OCI-LY3 (cell line): ENCODE measurements around the gene UBE2G2.

Experiments
- H2AFZ ChIP-seq: fragments of 200-600, 300-600 bp; shearing (Covaris generic); 2 replicates; pipeline ENCODE4 v1.6.0; 2014; ENCODE audit warnings: antibody characterized with exemption, low read depth, low read length
- H3K27ac ChIP-seq: fragments of 200-600, 300-600 bp; sonication (generic); 2 replicates; pipeline ENCODE4 v1.5.1; 2014; ENCODE audit warnings: mild to moderate bottlenecking, low read length, moderate library complexity, mixed read lengths
- H3K27me3 ChIP-seq: fragments of 200-600, 300-600 bp; sonication (generic); 2 replicates; pipeline ENCODE4 v1.6.1; 2014; ENCODE audit warnings: low read depth, low read length, mixed read lengths
- H3K36me3 ChIP-seq: fragments of 200-600, 300-600 bp; sonication (generic); replicated peaks from 2 replicates; pipeline ENCODE3; 2014; ENCODE audit warnings: low read depth, low read length, mixed read lengths
- H3K4me1 ChIP-seq: fragments of 300-600, 200-600 bp; sonication (generic); 2 replicates; pipeline ENCODE4 v1.6.1; 2014; ENCODE audit warnings: low read length, mixed read lengths
- H3K4me2 ChIP-seq: fragments of 200-600, 300-600 bp; sonication (generic); 2 replicates; pipeline ENCODE4 v1.6.1; 2014; ENCODE audit warnings: low read length, mixed read lengths
- H3K4me3 ChIP-seq: fragments of 300-600, 200-600 bp; sonication (generic); 2 replicates; pipeline ENCODE4 v1.5.1; 2014; ENCODE audit warnings: antibody characterized with exemption, mild to moderate bottlenecking, low read length, moderate library complexity
- H3K79me2 ChIP-seq: fragments of 300-600, 200-600 bp; shearing (Covaris generic); 2 replicates; pipeline ENCODE4 v1.6.1; 2014; ENCODE audit warnings: mild to moderate bottlenecking, low read length, mixed read lengths
- H3K9ac ChIP-seq: fragments of 300-600, 200-600 bp; shearing (Covaris generic); 2 replicates; pipeline ENCODE4 v1.6.0; 2014; ENCODE audit warnings: mild to moderate bottlenecking, low read length, moderate library complexity
- H3K9me3 ChIP-seq: fragments of 200-600, 300-600 bp; shearing (Covaris generic); 2 replicates; pipeline ENCODE4 v1.6.1; 2014; ENCODE audit warnings: low read length, mixed read lengths; ENCODE audit not compliant: insufficient read depth
- H4K20me1 ChIP-seq: fragments of 200-600, 300-600 bp; sonication (generic); 2 replicates; pipeline ENCODE4 v1.6.1; 2016; ENCODE audit warnings: low read length, mixed read lengths; ENCODE audit not compliant: insufficient read depth
- EZH2phosphoT487 ChIP-seq: fragments of 200-600 bp; shearing (Covaris generic); IDR thresholded peaks from 2 replicates; pipeline ENCODE4 v1.6.1; 2018; ENCODE audit warnings: antibody characterized with exemption, mixed run types, low read depth
- TF ChIP-seq, protein P1 (sequence below): fragments of 200-600, 300-600 bp; sonication (generic); IDR thresholded peaks from 2 replicates; pipeline ENCODE4 v1.5.1; 2014; ENCODE audit warnings: antibody characterized with exemption, low read length, low read depth

Gene UBE2G2

DNA sequence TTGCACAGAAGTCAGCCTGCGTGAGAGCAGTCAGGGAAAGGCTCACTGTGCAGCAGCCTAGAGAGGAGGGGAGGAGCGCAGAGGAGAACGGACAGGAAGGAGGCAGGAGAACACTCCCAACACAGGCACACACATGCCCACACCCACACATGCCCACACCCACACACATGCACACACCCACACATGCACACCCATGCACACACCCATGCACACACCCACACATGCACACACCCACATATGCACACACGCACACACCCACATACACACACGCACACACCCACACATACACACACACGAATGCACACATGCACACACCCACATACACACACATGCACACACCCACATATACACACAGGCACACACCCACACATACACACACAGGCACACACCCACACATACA, 9.2 kb upstream of the UBE2G2 start:
- no peak overlapping the region for H3K27ac ChIP-seq
- peaks cover 16% of the 10 kb centered on the region for H4K20me1 ChIP-seq
- no peak overlapping the region for H3K4me2 ChIP-seq
- H3K79me2 ChIP-seq = peaks cover 55% of the 10 kb centered on the region
- no peak overlapping the region for H3K9ac ChIP-seq
- no peaks in the 10 kb centered on the region for H3K9me3 ChIP-seq
- no peaks in the 10 kb centered on the region for H3K4me1 ChIP-seq
- H2AFZ ChIP-seq = no peak overlapping the region
- TF ChIP-seq EZH2phosphoT487 = no peak
- TF ChIP-seq, protein P1, sequence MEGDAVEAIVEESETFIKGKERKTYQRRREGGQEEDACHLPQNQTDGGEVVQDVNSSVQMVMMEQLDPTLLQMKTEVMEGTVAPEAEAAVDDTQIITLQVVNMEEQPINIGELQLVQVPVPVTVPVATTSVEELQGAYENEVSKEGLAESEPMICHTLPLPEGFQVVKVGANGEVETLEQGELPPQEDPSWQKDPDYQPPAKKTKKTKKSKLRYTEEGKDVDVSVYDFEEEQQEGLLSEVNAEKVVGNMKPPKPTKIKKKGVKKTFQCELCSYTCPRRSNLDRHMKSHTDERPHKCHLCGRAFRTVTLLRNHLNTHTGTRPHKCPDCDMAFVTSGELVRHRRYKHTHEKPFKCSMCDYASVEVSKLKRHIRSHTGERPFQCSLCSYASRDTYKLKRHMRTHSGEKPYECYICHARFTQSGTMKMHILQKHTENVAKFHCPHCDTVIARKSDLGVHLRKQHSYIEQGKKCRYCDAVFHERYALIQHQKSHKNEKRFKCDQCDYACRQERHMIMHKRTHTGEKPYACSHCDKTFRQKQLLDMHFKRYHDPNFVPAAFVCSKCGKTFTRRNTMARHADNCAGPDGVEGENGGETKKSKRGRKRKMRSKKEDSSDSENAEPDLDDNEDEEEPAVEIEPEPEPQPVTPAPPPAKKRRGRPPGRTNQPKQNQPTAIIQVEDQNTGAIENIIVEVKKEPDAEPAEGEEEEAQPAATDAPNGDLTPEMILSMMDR = no peak
- H3K36me3 ChIP-seq = peaks cover 6% of the 10 kb centered on the region
- no peaks in the 10 kb centered on the region for H3K27me3 ChIP-seq
- H3K4me3 ChIP-seq = no peak overlapping the region

DNA sequence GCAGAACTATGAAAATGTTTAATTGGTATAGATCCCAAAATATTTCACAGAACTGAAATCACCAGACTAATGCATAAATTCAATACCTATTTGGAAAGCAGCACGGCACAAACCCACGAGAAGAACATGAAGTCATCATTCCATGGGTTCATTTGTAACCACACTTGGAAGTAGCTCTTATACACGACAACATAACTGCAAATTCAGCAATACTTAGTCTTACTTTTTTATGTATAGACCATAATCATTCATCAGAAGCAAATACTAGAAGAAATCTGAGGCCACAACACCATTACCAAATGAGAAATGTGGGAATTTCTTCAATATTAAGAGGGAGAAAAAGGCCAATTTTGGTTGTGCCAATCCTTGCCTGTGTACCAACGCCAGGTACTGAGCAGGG, 4.2 kb upstream of the UBE2G2 start:
- H3K36me3 ChIP-seq = peaks cover 20% of the 10 kb centered on the region
- peaks cover 36% of the 10 kb centered on the region for H3K79me2 ChIP-seq
- no peaks in the 10 kb centered on the region for H3K9me3 ChIP-seq
- H3K9ac ChIP-seq = no peak overlapping the region
- H3K4me2 ChIP-seq = no peak overlapping the region
- no peak for TF ChIP-seq EZH2phosphoT487
- TF ChIP-seq, protein P1 = no peak
- no peak overlapping the region for H3K27ac ChIP-seq
- no peaks in the 10 kb centered on the region for H3K27me3 ChIP-seq
- H2AFZ ChIP-seq = no peak overlapping the region
- H4K20me1 ChIP-seq = 0 out of 2 replicates have a peak, but pooled peaks cover 1% of the 10 kb centered on the region
- peaks cover 6% of the 10 kb centered on the region for H3K4me1 ChIP-seq
- H3K4me3 ChIP-seq = no peak overlapping the region

DNA sequence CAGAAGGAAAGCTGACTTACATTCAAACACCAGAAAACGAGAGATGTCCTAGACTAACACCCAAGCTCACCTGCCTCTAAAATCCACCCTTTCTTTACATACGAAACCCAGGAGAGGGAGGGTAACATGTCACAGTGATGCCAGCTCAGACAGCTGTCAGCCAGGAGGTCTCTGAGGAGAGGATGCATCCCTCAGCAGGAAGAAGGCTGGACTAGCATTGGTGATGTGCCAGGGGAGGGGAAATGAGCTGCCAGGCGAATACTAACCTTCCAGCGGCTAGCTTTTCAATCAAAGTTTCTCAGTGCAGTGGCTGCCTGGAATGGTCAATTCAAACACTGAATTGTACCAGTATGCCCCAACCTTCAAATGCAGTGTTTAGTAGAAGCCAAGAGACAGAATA, 3.6 kb upstream of the UBE2G2 start:
- Histone ChIP-seq H3K9me3 (no peaks in the 10 kb centered on the region), H3K4me3 (no peak overlapping the region), H2AFZ (no peak overlapping the region), H3K27me3 (no peaks in the 10 kb centered on the region), H3K4me2 (no peak overlapping the region), H3K79me2 (peaks cover 37% of the 10 kb centered on the region), H3K27ac (no peak overlapping the region), H4K20me1 (0 out of 2 replicates have a peak, but pooled peaks cover 7% of the 10 kb centered on the region), H3K36me3 (peaks cover 20% of the 10 kb centered on the region), H3K4me1 (peaks cover 12% of the 10 kb centered on the region), H3K9ac (no peak overlapping the region)
- TF ChIP-seq EZH2phosphoT487 = no peak
- TF ChIP-seq, protein P1 = no peak

DNA sequence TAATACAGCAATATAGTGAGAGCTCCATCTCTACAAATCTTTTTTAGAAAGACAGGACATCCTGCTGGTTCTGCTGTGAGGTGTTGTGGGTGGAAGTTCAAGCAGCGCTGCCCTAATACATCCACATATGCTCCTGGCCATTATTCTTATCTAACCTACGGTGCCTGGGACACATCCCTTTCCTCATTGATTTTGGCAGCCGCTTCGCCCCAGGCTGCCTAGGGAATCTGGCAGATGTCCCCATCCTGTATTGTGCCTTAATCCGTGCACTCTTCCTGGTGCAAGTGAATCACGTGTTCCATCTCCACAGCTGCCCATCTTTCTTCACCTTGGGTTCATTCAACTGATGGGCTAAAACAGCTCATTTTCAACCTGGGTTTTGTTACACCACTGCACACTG, 3.1 kb upstream of the UBE2G2 start:
- H3K4me2 ChIP-seq = no peak overlapping the region
- peaks cover 23% of the 10 kb centered on the region for H3K36me3 ChIP-seq
- H3K79me2 ChIP-seq = peaks cover 39% of the 10 kb centered on the region
- H2AFZ ChIP-seq = no peak overlapping the region
- H4K20me1 ChIP-seq = 0 out of 2 replicates have a peak, but pooled peaks cover 7% of the 10 kb centered on the region
- peaks cover 17% of the 10 kb centered on the region for H3K4me1 ChIP-seq
- no peak overlapping the region for H3K27ac ChIP-seq
- no peaks in the 10 kb centered on the region for H3K27me3 ChIP-seq
- no peak overlapping the region for H3K9ac ChIP-seq
- H3K4me3 ChIP-seq = no peak overlapping the region
- TF ChIP-seq EZH2phosphoT487 = no peak
- TF ChIP-seq, protein P1 = no peak
- no peaks in the 10 kb centered on the region for H3K9me3 ChIP-seq
